Cardiac septum (tissue), 1 donor: ENCODE measurements around the gene SLC25A48. TPM values are rescaled to one million over a fixed set of nuclear protein-coding genes. Genes with fewer than 3 reads are reported as not detected.

Experiments
- DNase-seq: peaks from one replicate; pipeline ENCODE4 v3.0.0-alpha.2; 2020; ENCODE audit warnings: low spot score
- intact Hi-C: fragments of 100-400 bp; cut with DNase I; formaldehyde crosslinking; loops from one replicate; pipeline ENCODE4 v1.14.0; 2022
- long read RNA-seq: library from polyadenylated mRNA; unstranded; transcript quantifications from one replicate; pipeline ENCODE4 v2.0.0, GENCODE V29; 2021
- total RNA-seq: library from RNA; stranded (reverse); fragmentation: NEBNext Ultra II Directional; extraction: Animal tissue kit (Norgen Biotek cat#: 25700); gene quantifications from one replicate; pipeline ENCODE4 v1.2.1, GENCODE V29; 2021
- donor health status: DM: no; HTN: no; CAD: no.

Gene SLC25A48, protein sequence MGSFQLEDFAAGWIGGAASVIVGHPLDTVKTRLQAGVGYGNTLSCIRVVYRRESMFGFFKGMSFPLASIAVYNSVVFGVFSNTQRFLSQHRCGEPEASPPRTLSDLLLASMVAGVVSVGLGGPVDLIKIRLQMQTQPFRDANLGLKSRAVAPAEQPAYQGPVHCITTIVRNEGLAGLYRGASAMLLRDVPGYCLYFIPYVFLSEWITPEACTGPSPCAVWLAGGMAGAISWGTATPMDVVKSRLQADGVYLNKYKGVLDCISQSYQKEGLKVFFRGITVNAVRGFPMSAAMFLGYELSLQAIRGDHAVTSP
- not detected for total RNA-seq
- long read RNA-seq, result 0 reads

GRCh38 chr5:135834639-135835529 lies at the start of gene SLC25A48:
Gene SLC25A48 (plus strand): TSS chr5:135834663. CDS start chr5:135834848, 185 bp downstream.
- DNase-seq, result no peak

DNA sequence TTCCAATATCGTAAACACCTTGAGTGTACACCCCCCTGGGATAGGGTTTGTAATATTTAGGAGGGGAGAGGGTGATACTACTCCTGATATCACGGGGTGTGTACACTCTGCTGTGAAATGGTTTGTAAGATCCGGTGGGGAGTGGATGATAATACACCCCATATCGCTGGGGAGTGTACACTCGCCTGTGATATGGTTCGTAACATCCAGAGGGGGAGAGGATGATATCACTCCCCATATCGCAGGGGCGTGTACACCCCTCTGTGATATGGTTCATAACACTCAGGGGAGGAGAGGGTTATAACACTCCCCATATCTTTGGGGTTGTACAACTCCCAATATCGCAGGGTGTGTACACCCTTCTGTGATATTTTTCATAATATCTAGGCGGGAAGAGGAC lies 33.8 kb upstream of the SLC25A48 start:
- DNase-seq, result no peak
- intact Hi-C loops, result no loop called here

More at GRCh38 chr5:135834639-135835529, at the start of gene SLC25A48:
- intact Hi-C loops, result loop anchor here (10.0 kb wide), 1 partner anchor 370 kb away; no protein-coding TSS in a partner anchor

DNA sequence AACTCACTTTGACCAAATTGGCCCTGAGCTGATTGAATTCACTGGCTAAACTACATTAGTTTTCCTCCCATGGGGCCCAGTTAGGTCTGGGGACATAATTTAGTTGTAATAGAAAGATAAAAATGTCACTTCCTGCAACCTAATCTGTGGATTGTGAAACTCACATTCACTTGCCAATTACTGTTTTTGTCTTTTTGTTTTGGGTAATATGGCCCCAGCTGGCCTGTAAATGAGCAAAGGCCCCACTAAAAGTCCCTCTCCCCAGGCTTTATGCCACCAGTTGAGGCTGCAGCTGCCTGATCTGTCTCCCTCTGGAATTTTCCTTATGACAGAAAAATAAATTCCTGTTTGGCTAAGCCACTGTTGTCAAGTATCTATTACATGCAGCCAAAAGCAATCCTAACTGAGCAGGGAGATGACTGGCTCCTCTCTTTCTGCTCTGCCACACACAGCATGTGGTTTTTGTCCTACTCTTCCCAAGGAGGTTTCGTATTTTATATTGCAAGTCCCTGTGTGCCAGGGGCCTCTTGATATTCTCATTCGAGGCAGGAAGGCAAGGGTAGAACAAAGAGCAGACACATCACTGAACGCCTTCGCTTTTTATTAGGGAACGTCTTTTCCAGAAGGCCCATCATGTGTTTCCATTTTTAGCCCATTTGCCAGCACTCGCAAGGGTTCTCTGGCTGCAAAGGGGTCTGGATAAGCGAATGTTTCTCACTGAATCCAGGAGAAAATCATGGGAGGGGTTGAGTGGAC lies 24.1 kb upstream of the SLC25A48 start:
- intact Hi-C loops, result no loop called here
- DNase-seq, result no peak

GRCh38 chr5:135811007-135811406 lies 23.5 kb upstream of the SLC25A48 start:
- no peak for DNase-seq
- intact Hi-C loops, result no loop called here

DNA sequence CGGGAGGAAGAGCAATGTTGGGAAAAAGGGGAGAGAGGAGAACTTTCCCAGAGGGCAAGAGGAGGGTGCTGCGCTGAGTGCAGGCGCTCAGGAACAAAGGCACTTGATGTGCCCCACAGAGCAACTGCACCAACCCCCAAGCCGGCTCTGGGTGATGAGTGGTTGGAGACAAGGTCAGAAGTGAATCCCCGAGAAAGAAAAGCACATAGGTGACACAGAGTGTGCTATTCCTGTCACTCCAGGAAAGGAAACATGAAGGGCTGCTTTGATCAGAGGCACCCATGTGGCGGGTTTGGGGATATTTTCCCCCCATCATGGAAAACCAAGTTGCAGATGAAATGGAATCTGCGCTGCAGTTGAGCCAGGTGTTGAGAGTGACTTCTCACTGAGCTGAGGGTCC lies 20.7 kb upstream of the SLC25A48 start:
- intact Hi-C loops, result no loop called here

GRCh38 chr5:135814316-135814715 lies 20.1 kb upstream of the SLC25A48 start:
- intact Hi-C loops, result no loop called here
- DNase-seq, result no peak

More for the DNA sequence above, 20.7 kb upstream of the SLC25A48 start:
- DNase-seq, result no peak

DNA sequence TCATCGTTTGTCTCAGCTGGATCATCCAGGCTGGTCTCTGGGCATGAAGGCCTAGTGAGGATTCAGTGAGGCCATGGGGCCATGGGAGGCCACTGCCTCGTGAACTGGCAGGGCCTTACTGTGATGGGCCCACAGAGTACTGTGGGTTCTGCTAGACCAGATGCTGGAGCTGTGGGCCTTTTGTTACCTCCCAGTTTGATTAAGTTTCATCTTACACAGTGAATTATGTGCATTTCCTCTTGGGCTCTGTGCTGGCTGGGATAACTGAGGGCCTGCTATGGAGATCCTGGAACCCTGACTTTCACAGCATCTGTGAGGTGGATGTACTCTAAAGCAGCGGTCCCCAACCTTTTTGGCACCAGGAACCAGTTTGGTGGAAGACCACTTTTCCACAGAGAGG lies 19.7 kb upstream of the SLC25A48 start:
- intact Hi-C loops, result no loop called here
- DNase-seq, result no peak

DNA sequence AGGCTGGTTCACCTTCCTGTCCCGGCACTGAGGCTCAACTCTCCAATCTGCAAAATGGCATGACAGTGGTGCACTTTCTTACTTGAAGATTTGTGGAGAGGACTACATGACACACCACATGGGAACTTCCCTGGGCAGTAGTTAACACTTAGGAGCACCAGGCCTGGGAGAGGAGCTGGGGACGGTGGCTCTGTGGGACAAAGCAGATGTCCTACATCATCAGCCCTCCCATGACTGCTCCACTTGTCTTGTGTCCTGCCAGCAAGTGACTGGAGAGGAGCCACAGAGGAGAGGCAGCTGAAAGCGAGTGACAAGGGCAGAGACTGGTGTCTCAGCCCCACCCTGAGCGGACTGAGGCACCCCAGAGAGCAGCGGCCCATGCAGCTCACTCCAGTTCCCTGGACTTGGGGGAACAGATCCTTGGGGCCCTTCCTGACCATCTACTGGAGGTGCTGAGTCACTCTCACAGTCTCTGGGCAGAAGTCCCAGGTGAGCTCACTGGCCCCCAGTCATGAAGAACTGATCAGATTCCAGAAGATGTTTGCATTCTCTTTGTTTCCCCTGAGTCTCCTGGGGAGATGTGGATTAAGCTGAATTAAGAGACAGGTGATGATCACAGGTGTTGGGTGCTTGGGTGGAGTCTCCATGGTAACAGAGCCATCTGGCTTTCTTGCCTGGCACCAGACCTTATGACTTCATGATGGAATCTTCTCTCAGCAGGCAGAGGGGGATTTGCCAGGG lies 13.2 kb upstream of the SLC25A48 start:
- DNase-seq, result no peak
- intact Hi-C loops, result no loop called here

DNA sequence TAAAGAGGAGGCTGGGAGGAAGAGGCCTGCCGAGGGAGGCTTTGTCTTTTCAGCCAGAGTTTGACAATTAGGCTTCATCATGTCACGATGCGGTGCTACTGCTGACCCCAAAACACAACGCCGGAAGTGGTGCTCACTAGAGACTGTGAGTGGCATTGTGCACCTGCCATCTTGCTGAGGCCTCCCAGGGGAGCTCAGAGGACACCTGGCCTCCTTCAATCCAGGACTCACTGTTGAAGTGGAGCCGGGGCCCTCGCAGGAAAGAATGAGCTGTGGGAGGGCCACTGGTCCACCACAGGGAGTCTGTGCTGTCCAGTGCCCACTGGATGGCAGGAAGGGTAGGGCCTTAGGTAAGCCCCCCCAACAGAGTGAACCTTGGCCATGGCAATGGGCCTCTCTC lies 12.7 kb upstream of the SLC25A48 start:
- intact Hi-C loops, result no loop called here

GRCh38 chr5:135822286-135822685 lies 12.2 kb upstream of the SLC25A48 start:
- intact Hi-C loops, result no loop called here
- no peak for DNase-seq

More for the DNA sequence above, 12.7 kb upstream of the SLC25A48 start:
- DNase-seq, result no peak

DNA sequence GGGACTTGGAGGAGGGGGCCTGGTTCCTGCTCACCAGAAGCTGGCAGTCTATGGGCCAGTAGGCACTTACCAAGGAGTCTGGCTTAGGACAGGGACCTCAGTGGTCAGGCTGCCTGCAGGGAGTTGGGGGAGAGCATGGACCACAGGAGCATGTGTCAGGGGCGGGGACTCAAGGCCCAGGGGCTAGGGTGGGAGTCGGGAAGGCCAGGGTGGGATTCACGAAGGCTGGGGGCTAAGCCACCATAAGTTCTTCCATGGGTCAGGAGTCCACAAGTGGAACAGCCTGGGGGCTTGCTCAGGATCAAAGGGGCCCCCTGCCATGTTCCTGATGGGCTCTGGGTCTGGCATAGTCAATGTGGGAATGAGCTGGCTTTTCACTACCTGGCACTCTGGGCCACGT lies 11.5 kb upstream of the SLC25A48 start:
- intact Hi-C loops, result no loop called here
- DNase-seq, result no peak

- intact Hi-C loops, result no loop called here
- no peak for DNase-seq
Observed at GRCh38 chr5:135823881-135824280, 10.6 kb upstream of the SLC25A48 start.

DNA sequence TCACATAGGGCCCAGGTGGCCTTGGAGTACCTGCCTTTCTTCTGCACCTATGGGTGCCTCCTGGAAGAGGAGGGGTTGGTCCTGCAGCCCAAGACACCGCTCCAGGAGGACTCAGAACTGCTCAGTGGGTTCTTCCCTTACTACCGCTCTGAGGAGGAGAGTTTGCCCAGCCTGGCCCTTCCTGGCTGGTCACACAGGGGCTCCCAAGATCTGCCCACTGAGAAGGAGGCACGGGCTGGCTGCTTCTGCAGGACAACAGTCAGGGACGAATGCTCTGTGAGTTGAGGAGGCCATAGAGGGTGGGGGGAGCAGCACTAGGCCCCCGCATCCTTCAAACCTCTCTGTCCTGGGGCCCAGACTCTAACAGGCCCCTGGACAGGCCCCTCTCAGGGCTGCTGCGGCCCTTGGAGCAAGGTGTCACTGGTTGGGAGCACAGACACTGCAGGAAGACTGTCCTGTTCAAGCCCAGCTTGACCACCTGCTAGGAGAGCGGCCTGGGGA lies 9.9 kb upstream of the SLC25A48 start:
- DNase-seq, result no peak
- intact Hi-C loops, result no loop called here

DNA sequence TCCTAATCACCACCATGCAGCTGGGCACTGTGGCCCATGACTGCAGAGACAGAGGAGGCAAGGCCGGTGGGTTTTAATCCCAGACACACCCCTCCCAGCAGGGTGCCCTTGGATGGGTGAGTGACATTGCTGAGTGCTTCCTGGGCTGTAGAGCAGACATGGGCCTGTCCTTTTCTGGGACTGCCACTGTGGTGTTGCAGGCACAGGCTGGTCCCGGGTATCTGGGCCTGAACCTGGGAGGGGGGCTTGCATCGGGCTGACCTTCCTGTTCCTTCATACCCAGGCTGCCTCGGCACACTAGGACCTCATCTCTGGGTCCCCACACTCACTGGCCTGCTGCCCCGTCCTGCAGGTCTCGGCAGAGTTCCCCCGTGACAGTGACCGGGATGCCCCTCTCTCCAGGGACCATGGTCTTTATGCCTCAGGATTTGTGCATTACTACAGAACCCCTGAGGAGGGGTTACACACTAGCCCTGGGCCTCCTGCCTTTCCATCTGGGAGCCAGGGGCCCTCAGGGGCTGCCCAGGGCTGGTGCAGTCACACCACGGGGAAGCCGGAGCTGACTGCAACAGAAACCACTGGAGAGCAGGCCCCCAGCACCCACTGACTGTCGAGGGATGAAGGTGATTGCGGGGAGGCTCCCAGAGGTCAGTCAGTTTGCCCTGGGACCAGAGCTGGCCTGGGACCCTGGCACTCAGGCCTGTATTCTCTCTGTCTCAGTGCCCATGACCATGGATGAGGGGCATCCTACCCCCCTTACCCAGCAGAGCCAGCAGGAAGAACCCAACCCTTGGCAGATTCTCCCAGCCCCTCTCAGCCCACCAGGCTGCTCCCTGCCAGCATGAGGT lies 8.9 kb upstream of the SLC25A48 start:
- intact Hi-C loops, result no loop called here

DNA sequence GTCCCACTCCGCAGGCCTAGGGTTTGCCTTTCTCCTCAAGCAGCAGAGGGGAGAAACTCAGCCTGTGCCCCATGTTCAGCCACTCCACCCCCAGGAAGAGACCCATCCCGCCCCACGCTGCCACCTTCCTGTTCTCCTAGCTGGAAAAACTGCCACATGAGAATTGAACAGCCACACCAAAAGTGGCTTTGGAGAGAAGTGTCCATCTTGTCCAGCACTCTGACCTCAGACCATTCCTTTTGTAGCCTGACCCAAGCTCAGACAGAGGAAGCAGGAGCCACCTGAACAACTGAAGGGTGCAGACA lies 8.3 kb upstream of the SLC25A48 start:
- intact Hi-C loops, result no loop called here
- DNase-seq, result no peak

More for the DNA sequence above, 8.9 kb upstream of the SLC25A48 start:
- no peak for DNase-seq

DNA sequence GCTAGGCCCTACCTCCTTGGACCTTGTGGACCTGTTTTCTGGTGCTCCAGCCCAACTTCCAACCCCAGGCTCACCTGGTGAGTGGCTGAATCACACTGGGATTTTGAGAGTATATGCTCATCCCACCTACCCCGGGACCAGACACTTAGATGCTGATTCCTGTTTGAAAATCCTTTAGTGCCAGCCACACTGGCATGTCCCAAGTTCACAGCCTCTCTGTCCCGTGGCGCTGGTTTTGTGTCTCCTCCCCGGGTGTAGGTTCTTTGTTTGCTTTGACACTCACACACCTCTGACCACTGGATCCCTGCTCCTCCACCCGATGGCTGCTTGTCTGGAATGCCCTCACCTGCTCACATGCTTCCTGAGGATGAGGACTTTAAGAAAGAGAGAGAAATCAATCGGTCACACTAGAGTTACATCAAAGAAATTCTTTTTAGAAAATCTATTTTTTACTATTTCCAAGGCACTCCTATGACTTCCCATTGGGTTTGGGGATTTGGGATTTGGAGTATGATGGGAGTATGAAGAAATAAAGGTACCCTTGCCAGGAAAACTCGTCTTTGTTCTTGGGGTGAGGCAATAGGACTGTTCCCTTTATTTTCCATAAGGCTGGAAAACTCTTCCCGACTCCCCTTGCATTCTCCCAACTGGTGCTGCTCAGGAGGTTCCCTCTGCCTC lies 7.3 kb upstream of the SLC25A48 start:
- intact Hi-C loops, result no loop called here
- no peak for DNase-seq

DNA sequence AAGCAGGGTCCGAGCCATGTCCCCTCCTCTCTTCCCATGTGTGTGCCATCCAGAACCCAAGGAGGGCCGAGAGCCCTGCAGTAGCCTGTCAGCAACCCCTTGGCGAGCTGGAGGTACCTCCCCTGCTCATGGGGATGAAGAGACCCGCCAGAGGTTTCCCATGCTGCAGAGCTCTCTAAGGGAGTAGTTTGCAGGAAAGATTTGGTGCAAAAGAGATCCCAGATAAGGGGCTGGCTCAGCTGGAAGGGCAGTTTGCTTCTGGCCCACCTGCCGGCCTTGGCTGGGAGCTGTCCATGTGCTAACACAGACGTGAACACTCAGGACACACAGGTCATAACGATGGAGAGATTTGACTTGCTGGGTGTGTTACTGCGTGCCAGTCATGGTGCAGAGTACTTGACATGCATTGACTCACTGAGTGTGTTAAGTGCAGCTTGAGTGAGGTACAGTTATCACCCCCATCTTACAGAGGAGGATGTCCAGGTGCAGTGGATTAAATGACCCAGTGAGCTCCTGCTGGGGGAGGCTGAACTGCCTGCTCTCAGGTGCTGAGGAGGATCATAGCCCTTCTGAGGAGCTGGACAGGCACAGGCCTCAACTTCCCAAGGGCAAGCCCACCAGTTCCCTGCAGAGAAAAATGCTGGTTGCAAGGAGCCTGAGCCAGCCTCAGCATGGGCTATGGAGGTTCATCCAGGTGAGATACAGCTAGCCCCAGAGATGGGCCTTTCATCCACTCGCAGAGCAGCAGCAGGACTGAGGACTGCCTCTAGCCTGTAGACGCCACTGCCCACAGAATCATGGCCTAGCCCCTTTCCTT lies 6.3 kb upstream of the SLC25A48 start:
- intact Hi-C loops, result no loop called here
- no peak for DNase-seq
